Measurements from ENCODE around the gene NKIRAS2. TPM values are rescaled to one million over a fixed set of nuclear protein-coding genes. Genes with fewer than 3 reads are reported as not detected.

NKIRAS2 gene
- total and polyA plus RNA-seq, 8 donors = 6.5 to 14.7 (median 11.6) TPM

DNA sequence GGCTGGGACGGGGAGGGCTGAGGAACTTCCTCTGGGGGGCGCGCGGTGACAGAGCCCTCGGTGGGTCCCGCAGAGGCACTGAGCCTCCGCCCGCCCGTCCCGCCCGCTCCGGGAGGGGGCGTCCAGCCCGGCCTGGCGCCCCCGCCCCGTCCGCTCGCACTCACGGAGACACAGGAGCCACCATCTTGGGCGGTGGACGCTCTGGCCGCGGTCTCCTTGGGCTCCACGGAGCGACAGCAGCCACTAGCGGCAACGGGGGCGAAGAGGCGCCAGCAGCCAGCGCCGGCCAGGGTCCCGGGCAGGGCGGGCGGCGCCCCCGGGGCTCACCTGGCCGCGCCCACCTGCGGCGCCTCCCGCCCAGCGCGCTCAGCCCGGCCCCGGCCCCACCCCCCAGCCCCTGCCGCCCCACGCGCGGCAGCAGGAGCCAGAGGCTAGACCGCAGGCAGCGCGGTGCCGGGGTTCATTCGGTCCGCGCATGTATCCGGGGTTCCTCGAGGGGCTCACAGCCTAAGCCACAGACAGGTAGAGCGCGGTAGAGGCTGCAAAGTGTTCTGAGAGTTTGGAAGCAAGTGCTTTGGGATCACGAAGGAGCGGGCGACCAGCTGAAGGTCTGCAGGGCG, 30.6 kb downstream of the NKIRAS2 start, which contains the start of gene C17orf113:
TSS of gene C17orf113 (minus strand) at position 209 of the 620 bp plus-strand sequence. CDS start 7,225 bp downstream, outside the sequence.
- ATAC-seq (peak; percentile 87 to 96 (median 92)), FAIRE-seq (no peak), DNase-seq (peak; percentile 61 to 92 (median 76))
- no peaks in the 10 kb centered on the region for H3K27me3 ChIP-seq
- TF ChIP-seq, protein P1, sequence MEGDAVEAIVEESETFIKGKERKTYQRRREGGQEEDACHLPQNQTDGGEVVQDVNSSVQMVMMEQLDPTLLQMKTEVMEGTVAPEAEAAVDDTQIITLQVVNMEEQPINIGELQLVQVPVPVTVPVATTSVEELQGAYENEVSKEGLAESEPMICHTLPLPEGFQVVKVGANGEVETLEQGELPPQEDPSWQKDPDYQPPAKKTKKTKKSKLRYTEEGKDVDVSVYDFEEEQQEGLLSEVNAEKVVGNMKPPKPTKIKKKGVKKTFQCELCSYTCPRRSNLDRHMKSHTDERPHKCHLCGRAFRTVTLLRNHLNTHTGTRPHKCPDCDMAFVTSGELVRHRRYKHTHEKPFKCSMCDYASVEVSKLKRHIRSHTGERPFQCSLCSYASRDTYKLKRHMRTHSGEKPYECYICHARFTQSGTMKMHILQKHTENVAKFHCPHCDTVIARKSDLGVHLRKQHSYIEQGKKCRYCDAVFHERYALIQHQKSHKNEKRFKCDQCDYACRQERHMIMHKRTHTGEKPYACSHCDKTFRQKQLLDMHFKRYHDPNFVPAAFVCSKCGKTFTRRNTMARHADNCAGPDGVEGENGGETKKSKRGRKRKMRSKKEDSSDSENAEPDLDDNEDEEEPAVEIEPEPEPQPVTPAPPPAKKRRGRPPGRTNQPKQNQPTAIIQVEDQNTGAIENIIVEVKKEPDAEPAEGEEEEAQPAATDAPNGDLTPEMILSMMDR (IDR thresholded peaks at IDR 0.05) = peak in 2 of 4 donors; percentile 10 to 15
- H3K9me3 ChIP-seq = no peaks in the 10 kb centered on the region
- 0 to 1% methylated on average over 46 to 65 of the region's 65 CpGs for WGBS, 2 donors
- H3K4me1 ChIP-seq = peaks cover 0 to 4% (median 0%) of the 10 kb centered on the region in 3 donors
- peak within 1 kb of the TSS; percentile 51 to 80 (median 70) for H3K27ac ChIP-seq
- intact Hi-C loops (cut with DNase I) = no loop called here
- H3K36me3 ChIP-seq = no peaks in the 10 kb centered on the region
- H3K4me3 ChIP-seq = peak within 1 kb of the TSS; percentile 63 to 78 (median 76)

DNA sequence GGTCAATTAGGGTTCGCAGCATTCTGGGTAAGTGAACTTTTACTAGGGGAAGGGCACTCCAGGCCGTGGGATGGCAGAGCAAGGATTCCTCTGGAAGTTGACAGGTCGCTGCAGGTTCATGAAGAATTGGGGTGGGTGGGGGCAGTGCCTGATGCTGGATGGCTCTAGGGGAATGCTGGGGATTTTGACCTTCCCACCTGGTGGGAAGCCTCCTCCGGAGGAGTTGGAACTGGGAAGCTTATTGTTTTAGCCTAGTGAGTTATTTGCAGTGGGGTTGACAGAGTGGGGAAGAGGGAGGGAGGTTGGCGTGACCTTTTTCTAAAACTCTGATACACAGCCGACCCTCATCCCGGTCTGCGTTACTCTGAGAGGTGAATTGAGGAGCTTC, 31.1 kb downstream of the NKIRAS2 start:
- FAIRE-seq (no peak), ATAC-seq (peak in 1 of 4 donors; percentile 27), DNase-seq (no peak)
- Histone ChIP-seq H3K4me3 (peak overlapping the region; percentile 63 to 78 (median 76)), H3K27ac (peak overlapping the region in 1 of 4 donors; percentile 15), H3K4me1 (peaks cover 0 to 4% (median 0%) of the 10 kb centered on the region in 3 donors), H3K27me3 (no peaks in the 10 kb centered on the region), H3K36me3 (no peaks in the 10 kb centered on the region), H3K9me3 (no peaks in the 10 kb centered on the region)
- intact Hi-C loops (cut with DNase I) = no loop called here
- TF ChIP-seq, protein P1 (IDR thresholded peaks at IDR 0.05) = no peak
- 34 to 37% methylated on average over 8 of the region's 8 CpGs for WGBS, 2 donors

DNA sequence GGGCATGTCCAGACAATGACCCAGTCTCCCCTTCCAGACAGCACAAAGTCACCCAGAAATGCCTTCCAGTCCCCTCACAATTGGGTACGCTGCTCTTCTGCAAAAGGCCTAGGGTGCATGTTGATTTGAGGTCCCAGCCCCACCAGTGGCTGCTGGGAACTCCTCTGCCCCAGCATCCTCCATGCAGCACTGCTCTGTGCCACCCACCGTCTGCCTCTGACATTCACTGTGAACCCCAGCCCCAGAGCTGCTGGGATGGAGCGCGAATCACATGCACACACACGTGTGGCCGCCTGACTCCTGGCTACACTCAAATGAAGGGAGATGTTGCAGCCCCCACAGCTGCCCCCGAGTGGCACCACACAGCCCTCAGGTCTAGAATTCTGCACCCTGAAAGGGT, 31.8 kb downstream of the NKIRAS2 start:
- Histone ChIP-seq H3K27ac (no peak overlapping the region), H3K9me3 (no peaks in the 10 kb centered on the region), H3K36me3 (no peaks in the 10 kb centered on the region), H3K27me3 (no peaks in the 10 kb centered on the region), H3K4me1 (peaks cover 0 to 4% (median 0%) of the 10 kb centered on the region in 3 donors), H3K4me3 (no peak overlapping the region)
- ATAC-seq (no peak), FAIRE-seq (no peak), DNase-seq (no peak)
- WGBS, 2 donors = 89 to 96% methylated on average over 7 of the region's 7 CpGs
- TF ChIP-seq, protein P1 (IDR thresholded peaks at IDR 0.05) = no peak
- intact Hi-C loops (cut with DNase I) = no loop called here

DNA sequence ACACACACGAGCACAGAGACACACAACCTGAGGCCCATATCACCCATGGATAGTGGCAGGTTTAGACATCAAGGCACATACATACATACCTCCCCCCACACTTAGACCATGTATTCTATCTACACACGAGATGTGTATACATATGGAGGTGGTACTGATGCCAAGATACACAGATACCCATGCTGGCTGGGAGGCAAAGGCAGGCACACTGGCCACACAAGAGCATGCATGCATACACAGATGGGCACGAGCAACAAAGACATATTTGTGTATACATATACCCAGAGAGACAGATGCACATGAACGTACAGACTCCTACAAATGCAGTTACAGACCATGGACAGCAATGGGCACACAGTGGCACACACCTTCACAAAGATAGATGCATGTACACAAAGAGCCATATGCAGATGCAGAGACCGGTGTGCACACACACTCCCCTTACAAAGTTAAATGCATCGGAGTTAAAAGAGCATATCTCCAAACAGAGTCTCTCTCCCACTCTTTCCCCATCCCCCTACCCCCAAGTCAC, 32.5 kb downstream of the NKIRAS2 start:
- Histone ChIP-seq H3K27me3 (no peaks in the 10 kb centered on the region), H3K36me3 (no peaks in the 10 kb centered on the region), H3K9me3 (no peaks in the 10 kb centered on the region), H3K4me1 (peaks cover 0 to 4% (median 0%) of the 10 kb centered on the region in 3 donors), H3K4me3 (no peak overlapping the region), H3K27ac (no peak overlapping the region)
- TF ChIP-seq, protein P1 (IDR thresholded peaks at IDR 0.05) = no peak
- intact Hi-C loops (cut with DNase I) = no loop called here
- DNase-seq = no peak
- FAIRE-seq = no peak
- 68 to 73% methylated on average over 6 of the region's 6 CpGs for WGBS, 2 donors
- ATAC-seq = no peak
